Peyer's patch (tissue), 4 donors: ENCODE data around the gene PTPDC1.

ENCODE experiments used
- POLR2A ChIP-seq, 2 donors: fragments of 450-650 bp; IDR thresholded peaks; one replicate each; pipeline ENCODE4 v1.5.1; 2017; ENCODE audit warnings: antibody characterized with exemption in 2 of 2, mild to moderate bottlenecking in 2 of 2, moderate library complexity in 2 of 2
- TF ChIP-seq, protein P1 (sequence below), 6 experiments: fragments of 450-650 bp in 4 of 6; fragments of 200-600 bp in 2 of 6; sonication (generic) in 1 of 6; IDR thresholded peaks; one replicate each; pipeline ENCODE4 v1.5.1; 2017 to 2019; ENCODE audit warnings: antibody characterized with exemption in 6 of 6, mild to moderate bottlenecking in 3 of 6, moderate library complexity in 1 of 6

DNA sequence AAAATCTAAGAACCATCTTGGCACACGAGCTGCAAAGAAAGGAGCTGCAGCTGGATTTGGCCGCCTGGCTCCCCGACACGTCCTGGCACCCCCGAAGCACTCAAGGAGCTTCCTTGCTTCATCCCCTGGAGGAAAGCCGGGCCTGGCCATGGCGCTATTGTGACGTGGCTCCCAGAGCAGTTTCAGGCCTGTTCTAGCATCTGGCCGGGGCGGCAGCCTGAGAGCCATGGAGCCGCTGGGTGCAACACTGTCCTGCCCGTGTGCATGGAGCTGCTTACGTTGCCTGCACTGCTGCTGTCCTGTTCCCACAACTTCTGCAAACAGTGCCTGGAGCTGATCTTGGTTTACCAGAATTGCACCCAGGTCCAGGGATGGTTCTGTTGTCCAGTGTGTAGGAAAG, 63.5 kb downstream of the PTPDC1 start:
- TF ChIP-seq, protein P1, sequence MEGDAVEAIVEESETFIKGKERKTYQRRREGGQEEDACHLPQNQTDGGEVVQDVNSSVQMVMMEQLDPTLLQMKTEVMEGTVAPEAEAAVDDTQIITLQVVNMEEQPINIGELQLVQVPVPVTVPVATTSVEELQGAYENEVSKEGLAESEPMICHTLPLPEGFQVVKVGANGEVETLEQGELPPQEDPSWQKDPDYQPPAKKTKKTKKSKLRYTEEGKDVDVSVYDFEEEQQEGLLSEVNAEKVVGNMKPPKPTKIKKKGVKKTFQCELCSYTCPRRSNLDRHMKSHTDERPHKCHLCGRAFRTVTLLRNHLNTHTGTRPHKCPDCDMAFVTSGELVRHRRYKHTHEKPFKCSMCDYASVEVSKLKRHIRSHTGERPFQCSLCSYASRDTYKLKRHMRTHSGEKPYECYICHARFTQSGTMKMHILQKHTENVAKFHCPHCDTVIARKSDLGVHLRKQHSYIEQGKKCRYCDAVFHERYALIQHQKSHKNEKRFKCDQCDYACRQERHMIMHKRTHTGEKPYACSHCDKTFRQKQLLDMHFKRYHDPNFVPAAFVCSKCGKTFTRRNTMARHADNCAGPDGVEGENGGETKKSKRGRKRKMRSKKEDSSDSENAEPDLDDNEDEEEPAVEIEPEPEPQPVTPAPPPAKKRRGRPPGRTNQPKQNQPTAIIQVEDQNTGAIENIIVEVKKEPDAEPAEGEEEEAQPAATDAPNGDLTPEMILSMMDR (IDR thresholded peaks at IDR 0.05) = no peak
- no peak for TF ChIP-seq POLR2A (IDR thresholded peaks at IDR 0.05)
